GM19463 (cell line): ENCODE measurements around the gene FRMD4A.
"Not testable (repeated sequence)": the region's sequence is repeated elsewhere in the genome, so short reads cannot be mapped to it uniquely, and the experiment has no call there.

Experiments
- ATAC-seq: cut with Tn5 transposase; IDR thresholded peaks from one replicate; pipeline ENCODE4 v1.9.1; 2021; ENCODE audit warnings: mild to moderate bottlenecking, moderate library complexity; ENCODE audit not compliant: unreplicated experiment

The FRMD4A gene

DNA sequence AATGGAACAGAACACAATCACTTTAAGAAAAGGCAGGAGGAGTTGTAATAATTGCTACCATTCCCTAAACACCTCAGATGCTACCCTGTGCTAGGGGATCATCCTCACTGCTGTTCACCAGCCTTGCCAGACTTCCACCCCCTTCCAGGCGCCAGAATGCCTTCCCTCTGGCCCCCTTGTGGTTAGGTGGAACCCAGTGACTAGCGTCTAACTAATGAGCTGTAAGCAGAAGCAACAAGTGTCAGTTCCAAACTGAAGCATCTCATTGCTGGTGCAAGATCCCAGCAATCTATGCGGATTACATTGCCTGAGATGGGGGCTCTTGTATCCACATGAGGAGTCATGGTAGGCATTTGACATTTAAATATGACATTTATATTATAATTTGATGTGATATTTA, 86.6 kb downstream of the FRMD4A start:
- ATAC-seq: no peak

DNA sequence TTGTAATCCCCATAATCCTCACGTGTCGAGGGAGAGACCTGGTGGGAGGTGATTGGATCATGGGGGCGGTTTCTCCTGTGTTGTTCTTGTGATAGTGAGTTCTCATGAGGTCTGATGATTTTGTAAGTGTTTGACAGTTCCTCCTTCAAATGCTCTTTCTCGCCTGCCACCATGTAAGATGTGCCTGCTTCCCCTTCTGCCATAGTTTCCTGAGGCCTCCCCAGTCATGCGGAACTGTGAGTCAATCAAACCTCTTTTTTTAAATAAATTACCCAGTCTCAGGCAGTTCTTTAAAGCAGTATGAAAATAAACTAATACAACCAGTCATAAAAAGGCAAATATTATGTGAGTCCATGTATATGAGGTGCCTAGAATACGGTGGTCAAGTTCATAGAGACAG, 87.5 kb downstream of the FRMD4A start:
- no peak for ATAC-seq

DNA sequence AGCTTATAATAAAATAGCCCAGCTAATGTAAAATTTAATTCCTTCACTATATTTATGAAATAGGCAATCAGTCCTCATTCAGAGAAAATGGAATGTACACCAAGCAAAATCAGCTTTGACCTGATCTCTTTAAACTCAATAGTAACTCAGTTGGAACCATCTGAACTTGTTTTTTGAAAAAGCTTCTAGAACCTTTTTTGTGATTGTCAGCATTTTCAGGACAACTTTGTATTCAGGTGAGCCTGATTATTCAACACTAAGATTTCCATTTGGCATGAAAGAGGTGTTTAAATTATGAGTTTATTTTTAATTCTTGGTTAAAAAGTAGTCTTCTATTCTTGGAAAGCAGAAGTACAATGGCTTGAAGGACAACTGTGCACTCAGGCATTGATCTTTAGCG, 89.5 kb downstream of the FRMD4A start:
- no peak for ATAC-seq

- ATAC-seq: no peak
These were observed 90.2 kb downstream of the FRMD4A start for GRCh38 chr10:14240253-14241189.

GRCh38 chr10:14238659-14239058, 92.1 kb downstream of the FRMD4A start:
- not testable (repeated sequence) for ATAC-seq

- no peak for ATAC-seq
These were observed 94.4 kb downstream of the FRMD4A start for GRCh38 chr10:14236341-14236740.

DNA sequence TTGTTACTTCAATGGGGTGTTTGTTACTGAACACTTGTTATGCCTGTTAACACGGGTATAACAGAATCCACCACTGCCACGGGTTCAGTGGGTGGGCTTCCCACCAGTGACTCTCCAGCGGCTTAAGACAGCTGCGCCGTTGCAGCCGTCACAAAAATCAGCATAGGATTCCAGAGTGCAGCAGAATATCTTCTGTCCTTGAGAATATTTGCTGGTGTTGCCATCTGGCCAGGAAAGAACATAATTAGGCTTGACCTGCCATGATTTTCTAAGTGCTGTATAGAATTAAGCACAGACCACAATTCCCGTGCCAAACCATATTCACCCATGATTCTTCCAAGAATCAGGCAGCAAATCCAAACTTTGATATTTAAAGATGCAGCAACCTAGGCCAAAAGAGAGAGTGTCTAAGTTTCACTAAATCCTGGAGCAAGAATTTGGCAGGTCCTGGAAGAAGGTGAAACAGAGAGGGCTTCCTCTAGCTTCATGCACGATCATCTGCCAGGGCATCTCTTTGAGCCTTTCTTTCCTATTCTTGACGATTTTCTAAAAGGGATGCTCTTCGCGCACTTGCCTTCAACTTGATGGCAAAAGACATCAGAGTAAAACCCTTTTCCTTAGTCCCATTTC, 95.0 kb downstream of the FRMD4A start:
- ATAC-seq: no peak

- ATAC-seq: no peak
These were observed 97.2 kb downstream of the FRMD4A start for GRCh38 chr10:14233566-14233965.

- not testable (repeated sequence) for ATAC-seq
These were observed 101.9 kb downstream of the FRMD4A start for GRCh38 chr10:14228798-14229197.

GRCh38 chr10:14225379-14225778, 105.3 kb downstream of the FRMD4A start:
- no peak for ATAC-seq

GRCh38 chr10:14220026-14220425, 110.7 kb downstream of the FRMD4A start:
- no peak for ATAC-seq

GRCh38 chr10:14219411-14219810, 111.3 kb downstream of the FRMD4A start:
- ATAC-seq: no peak

DNA sequence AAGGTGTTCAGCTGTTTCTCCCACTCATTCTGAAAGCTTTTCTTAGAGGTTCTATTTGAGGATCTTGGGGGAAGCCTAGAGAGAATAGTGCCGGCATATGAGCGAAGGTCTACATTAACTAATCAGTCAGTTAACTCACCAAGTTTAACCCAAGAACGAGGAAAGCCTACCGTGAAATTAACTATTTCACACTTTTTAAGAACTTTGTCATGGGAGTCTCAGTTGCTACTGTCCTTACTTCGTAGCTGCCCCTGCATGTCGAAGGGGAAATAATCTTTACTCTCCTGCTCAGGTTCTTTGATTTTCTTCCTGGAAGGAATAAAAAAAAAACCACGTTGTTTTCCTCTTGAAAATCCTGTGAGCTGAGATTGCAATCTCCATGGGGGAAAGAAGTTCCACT, 115.1 kb downstream of the FRMD4A start:
- ATAC-seq: no peak

DNA sequence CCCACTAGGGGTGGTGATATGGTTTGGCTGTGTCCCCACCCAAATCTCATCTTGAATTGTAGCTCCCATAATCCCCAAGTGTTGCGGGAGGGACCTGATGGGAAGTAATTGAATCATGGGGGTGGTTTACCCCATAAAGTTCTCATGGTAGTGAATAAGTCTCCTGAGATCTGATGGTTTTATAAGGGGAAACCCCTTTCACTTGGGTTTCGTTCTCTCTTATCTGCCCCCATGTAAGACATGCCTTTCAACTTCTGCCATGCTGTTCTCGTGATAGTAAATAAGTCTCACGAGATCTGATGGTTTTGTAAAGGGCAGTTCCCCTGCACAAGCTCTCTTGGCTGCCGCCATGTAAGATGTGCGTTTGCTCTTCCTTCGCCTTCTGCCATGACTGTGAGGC, 117.0 kb downstream of the FRMD4A start:
- not testable (repeated sequence) for ATAC-seq

DNA sequence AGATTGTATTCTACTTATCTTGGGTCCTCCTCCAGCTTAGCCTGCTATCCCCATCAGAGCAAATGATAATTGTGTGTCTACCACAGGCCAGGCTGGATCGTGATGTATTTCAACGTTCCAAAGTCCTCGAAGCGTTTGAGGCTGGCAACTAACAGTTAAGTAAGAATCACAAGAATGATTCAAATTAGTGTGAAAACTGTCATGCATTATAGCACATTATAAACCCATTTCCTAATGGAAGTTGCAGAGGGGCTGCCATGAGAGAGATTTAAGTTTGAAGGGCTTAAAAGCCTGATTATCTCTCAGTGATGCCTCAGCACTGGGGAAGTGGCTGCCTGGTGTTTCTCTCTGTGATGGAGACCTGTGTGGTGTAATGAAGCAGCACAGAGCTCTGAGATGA, 119.1 kb downstream of the FRMD4A start:
- ATAC-seq: no peak

- no peak for ATAC-seq
These were observed 122.5 kb downstream of the FRMD4A start for GRCh38 chr10:14208231-14208630.

- no peak for ATAC-seq
These were observed 125.5 kb downstream of the FRMD4A start for GRCh38 chr10:14205233-14205632.

DNA sequence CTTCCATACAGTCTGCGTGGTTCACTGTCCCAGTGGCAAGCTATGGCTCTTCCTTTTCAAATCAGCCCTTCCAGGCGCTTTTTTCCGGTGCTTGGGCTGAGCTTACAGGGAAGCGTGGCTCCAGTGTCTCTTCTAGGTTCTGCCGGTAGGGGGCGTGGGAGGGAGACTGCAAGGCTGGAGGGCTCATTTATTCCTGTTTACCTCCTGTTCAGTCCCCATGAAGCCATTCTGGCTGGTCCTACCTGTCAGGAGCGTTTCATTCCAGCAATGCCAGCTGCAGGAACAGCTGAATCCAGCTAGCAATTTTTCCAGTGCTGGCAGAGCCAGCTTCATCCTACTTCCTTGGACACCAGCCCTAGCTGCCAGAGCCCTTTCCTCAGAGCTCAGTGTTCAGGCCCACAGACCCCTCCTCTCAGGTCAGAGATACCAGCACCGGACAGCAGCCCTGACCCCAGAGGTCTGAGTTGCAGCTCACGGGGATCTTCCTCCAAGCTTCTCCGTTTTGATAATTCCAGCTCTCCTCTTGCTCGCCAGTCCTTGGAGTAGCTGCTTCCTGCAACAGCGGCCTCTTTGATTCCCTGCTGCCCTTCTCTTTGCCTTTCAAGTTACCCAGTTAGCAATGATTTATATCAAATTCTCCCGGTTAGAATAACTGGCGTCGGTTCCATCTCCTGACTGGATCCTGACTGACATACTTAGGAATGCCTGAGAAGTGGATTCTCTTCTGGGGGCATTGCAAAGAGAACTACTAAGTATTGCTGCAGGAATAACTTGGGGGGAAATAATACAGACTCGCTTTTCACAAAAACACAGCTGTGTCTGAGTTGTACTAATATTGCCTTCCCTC, 129.8 kb downstream of the FRMD4A start:
- ATAC-seq: no peak

DNA sequence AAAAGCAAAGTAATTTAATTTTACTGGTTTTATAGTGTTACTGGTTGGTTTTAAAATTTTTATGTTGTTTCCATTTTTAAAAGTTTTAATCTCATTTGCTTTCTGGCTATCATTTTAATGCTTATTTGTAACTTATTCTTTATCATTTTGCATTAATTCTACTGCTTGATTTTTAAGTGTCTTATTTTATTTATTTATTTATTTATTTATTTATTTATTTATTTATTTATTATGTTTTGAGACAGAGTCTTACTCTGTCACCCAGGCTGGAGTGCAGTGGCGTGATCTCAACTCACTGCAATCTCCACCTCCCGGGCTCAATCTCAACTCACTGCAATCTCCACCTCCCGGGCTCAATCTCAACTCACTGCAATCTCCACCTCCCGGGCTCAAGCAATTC, 131.6 kb downstream of the FRMD4A start:
- ATAC-seq: not testable (repeated sequence)

DNA sequence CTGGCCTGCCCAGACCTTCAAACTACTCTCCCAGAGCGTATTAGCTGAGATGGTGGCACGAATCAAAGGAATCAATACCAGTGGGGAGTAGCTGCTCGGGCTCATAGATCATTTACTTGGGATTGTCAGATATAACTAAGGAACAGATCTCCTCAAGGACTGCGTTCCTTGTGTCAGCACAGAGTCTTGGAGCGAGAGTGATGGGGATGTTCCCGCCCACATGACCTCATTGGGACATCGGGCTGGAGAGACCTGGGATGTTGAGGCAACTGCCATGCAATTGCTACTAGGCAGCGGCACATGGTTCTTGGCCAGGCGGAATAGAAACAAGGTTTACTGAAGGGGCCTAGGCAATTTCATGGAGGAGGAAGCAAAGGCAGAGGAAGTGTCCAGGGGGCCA, 132.6 kb downstream of the FRMD4A start:
- ATAC-seq: no peak

DNA sequence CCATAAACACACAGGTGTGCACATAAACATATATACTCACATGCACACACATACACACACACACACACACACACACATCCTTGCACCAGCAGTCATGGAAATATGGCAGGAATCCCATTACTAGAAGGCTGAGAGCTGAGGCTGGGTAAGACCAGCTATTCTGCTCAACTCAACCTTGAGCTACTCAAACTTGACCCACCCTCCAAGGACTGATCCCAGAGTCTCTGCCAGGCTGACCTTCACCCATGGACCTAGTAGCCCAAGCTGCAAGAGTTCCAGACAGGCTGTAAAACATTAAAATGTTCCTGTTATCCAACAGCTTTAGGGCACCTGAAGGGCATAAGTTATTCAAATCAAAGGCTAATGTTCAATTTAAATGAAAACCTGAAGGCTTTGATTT, 134.6 kb downstream of the FRMD4A start:
- ATAC-seq: no peak
